AG09309 (cell line): ENCODE measurements around the gene RUNX2.

Source experiments
- DNase-seq: peaks from one replicate; pipeline ENCODE4 v3.0.0-alpha.2; 2010; ENCODE audit warnings: low read depth
- H3K4me3 ChIP-seq: 2 replicates; pipeline ENCODE4 v1.5.1; 2011; ENCODE audit warnings: mild to moderate bottlenecking, low read depth, low read length, moderate library complexity; ENCODE audit not compliant: control insufficient read depth
- CTCF ChIP-seq: IDR thresholded peaks from 2 replicates; pipeline ENCODE4 v1.5.1; 2011; ENCODE audit warnings: mild to moderate bottlenecking, low read depth, low read length, inconsistent platforms; ENCODE audit not compliant: insufficient read depth, control insufficient read depth; ENCODE audit errors: missing control alignments

The RUNX2 gene

GRCh38 chr6:45467853-45468252, 139.7 kb downstream of the RUNX2 start:
- H3K4me3 ChIP-seq, result no peak overlapping the region

GRCh38 chr6:45469663-45470062, 141.5 kb downstream of the RUNX2 start:
- TF ChIP-seq CTCF, result no peak
- DNase-seq, result no peak

More at GRCh38 chr6:45467853-45468252, 139.7 kb downstream of the RUNX2 start:
- TF ChIP-seq CTCF, result no peak
- no peak for DNase-seq

GRCh38 chr6:45470131-45470738, 142.1 kb downstream of the RUNX2 start:
- no peak overlapping the region for H3K4me3 ChIP-seq
- DNase-seq, result no peak
- no peak for TF ChIP-seq CTCF

More at GRCh38 chr6:45469663-45470062, 141.5 kb downstream of the RUNX2 start:
- no peak overlapping the region for H3K4me3 ChIP-seq

GRCh38 chr6:45472382-45472781, 144.3 kb downstream of the RUNX2 start:
- TF ChIP-seq CTCF, result no peak
- DNase-seq, result no peak
- no peak overlapping the region for H3K4me3 ChIP-seq

- TF ChIP-seq CTCF, result no peak
- H3K4me3 ChIP-seq, result no peak overlapping the region
These were observed 145.2 kb downstream of the RUNX2 start for GRCh38 chr6:45473121-45473993.

GRCh38 chr6:45474376-45474775, 146.2 kb downstream of the RUNX2 start:
- no peak for DNase-seq
- H3K4me3 ChIP-seq, result no peak overlapping the region
- TF ChIP-seq CTCF, result no peak

More at GRCh38 chr6:45473121-45473993, 145.2 kb downstream of the RUNX2 start:
- no peak for DNase-seq
